ENCODE results near the gene BRI3BP. TPM values are rescaled to one million over a fixed set of nuclear protein-coding genes. Genes with fewer than 3 reads are reported as not detected.

Gene BRI3BP
- total and polyA plus RNA-seq, 7 donors, result 1.3 to 22.1 (median 2.9) TPM

DNA sequence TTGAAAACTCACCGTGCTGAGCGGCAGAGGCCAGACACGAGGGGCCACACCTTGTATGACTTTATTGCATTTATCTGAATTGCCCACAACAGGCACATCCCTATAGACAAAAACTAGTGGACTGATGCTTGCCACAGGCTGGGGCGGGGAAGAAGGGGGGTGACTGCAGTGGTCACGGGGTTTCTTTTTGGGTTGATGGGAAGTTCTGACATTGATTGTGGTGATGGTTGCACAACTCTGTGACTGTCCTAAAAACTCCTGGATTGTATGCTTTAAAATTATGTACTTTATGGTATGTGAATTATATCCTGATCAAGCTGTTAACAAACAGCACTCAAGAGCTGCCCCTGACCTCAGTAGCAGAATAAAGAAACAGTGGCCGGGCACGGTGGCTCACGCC, 30.2 kb upstream of the BRI3BP start:
- intact Hi-C loops (cut with DNase I), result no loop called here
- H3K4me1 ChIP-seq, result no peaks in the 10 kb centered on the region

DNA sequence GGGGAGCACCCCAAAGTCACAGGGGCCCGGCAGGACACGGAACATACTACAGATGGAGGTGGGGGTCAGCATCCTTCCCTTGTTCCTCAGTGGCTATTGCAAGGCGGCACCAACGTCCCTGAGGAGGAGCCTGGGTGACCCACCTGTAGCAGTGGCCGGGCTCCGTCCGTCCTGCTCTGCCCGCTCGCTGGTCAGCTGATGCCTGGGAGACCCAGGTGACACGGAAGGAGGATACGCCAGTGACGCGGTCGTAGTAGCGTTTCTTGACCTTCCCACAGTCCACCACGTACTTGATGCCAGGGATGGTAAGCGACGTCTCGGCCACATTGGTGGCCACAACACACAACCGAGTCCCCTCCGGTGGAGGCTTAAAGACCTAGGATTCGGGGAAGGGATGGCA, 29.2 kb upstream of the BRI3BP start:
- no peak for DNase-seq
- Histone ChIP-seq H3K36me3 (peaks cover 13 to 95% (median 48%) of the 10 kb centered on the region in 4 donors), H3K4me3 (no peak overlapping the region), H3K27me3 (no peaks in the 10 kb centered on the region), H3K9me3 (no peaks in the 10 kb centered on the region), H3K27ac (no peak overlapping the region), H3K4me1 (no peaks in the 10 kb centered on the region)
- TF ChIP-seq EP300 (IDR thresholded peaks at IDR 0.05), result no peak
- WGBS, 2 donors, result 95 to 96% methylated on average over 22 of the region's 22 CpGs
- intact Hi-C loops (cut with DNase I), result no loop called here

More for the DNA sequence above, 30.2 kb upstream of the BRI3BP start:
- no peak for DNase-seq
- Histone ChIP-seq H3K4me3 (no peak overlapping the region), H3K27me3 (no peaks in the 10 kb centered on the region), H3K27ac (no peak overlapping the region), H3K36me3 (peaks cover 10 to 93% (median 45%) of the 10 kb centered on the region in 4 donors), H3K9me3 (no peaks in the 10 kb centered on the region)
- WGBS, 2 donors, result 88 to 94% methylated on average over 8 of the region's 8 CpGs
- TF ChIP-seq, protein P1, sequence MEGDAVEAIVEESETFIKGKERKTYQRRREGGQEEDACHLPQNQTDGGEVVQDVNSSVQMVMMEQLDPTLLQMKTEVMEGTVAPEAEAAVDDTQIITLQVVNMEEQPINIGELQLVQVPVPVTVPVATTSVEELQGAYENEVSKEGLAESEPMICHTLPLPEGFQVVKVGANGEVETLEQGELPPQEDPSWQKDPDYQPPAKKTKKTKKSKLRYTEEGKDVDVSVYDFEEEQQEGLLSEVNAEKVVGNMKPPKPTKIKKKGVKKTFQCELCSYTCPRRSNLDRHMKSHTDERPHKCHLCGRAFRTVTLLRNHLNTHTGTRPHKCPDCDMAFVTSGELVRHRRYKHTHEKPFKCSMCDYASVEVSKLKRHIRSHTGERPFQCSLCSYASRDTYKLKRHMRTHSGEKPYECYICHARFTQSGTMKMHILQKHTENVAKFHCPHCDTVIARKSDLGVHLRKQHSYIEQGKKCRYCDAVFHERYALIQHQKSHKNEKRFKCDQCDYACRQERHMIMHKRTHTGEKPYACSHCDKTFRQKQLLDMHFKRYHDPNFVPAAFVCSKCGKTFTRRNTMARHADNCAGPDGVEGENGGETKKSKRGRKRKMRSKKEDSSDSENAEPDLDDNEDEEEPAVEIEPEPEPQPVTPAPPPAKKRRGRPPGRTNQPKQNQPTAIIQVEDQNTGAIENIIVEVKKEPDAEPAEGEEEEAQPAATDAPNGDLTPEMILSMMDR (IDR thresholded peaks at IDR 0.05), result no peak

GRCh38 chr12:124964836-124965462, 28.5 kb upstream of the BRI3BP start:
- Histone ChIP-seq H3K27me3 (no peaks in the 10 kb centered on the region), H3K4me1 (no peaks in the 10 kb centered on the region), H3K9me3 (no peaks in the 10 kb centered on the region), H3K4me3 (no peak overlapping the region), H3K27ac (no peak overlapping the region), H3K36me3 (peaks cover 9 to 95% (median 45%) of the 10 kb centered on the region in 4 donors)
- intact Hi-C loops (cut with DNase I), result no loop called here
- TF ChIP-seq EP300 (IDR thresholded peaks at IDR 0.05) (no peak), POLR2AphosphoS5 (IDR thresholded peaks at IDR 0.05) (no peak), POLR2A (IDR thresholded peaks at IDR 0.05) (no peak)
- TF ChIP-seq, protein P1 (IDR thresholded peaks at IDR 0.05), result no peak
- WGBS, 2 donors, result 91 to 93% methylated on average over 15 of the region's 15 CpGs
- no peak for DNase-seq

DNA sequence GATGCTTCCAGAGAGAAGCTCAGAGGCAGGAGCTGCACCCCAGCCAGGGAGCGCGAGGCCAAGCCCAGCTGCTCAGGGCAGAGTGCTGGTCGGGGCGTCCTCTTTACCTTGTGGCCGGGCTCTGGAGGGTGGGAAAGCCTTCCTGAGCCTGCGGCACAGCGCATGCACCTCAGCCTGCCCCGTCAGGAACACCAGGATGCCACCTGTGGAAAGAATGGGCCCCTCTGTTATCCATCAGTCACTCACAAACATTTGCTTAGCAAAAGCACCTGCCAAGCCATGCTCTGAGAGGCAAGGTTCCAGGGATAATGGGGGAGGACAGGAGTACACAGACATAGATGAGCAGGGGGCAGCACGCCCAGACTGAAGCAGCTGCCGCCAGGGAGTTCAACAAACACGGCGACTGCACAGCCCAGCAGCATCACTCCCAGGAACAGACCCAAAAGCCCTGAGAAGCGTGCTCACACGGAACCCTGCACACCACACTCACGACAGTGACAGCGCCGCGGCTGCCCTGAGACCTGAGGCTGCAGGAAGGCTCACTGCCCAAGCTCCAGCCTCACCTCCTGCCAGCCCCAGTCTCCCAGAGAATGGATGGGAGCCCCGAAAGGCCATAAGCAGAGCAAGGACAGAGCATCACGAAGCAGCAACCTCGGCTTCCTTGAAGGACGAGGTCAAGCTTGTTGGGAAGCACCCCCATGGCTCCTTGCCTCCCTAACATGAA, 26.3 kb upstream of the BRI3BP start:
- H3K4me1 ChIP-seq, result no peaks in the 10 kb centered on the region
- no peak for TF ChIP-seq EP300 (IDR thresholded peaks at IDR 0.05)
- no peak for TF ChIP-seq POLR2A (IDR thresholded peaks at IDR 0.05)
- no peak for TF ChIP-seq POLR2AphosphoS5 (IDR thresholded peaks at IDR 0.05)
- TF ChIP-seq, protein P1 (IDR thresholded peaks at IDR 0.05), result no peak
- H3K4me3 ChIP-seq, result no peak overlapping the region
- H3K9me3 ChIP-seq, result no peaks in the 10 kb centered on the region
- H3K36me3 ChIP-seq, result peaks cover 15 to 96% (median 53%) of the 10 kb centered on the region in 4 donors
- no peak for DNase-seq
- intact Hi-C loops (cut with DNase I), result no loop called here
- 92 to 93% methylated on average over 22 of the region's 22 CpGs for WGBS, 2 donors
- no peak overlapping the region for H3K27ac ChIP-seq
- no peaks in the 10 kb centered on the region for H3K27me3 ChIP-seq

DNA sequence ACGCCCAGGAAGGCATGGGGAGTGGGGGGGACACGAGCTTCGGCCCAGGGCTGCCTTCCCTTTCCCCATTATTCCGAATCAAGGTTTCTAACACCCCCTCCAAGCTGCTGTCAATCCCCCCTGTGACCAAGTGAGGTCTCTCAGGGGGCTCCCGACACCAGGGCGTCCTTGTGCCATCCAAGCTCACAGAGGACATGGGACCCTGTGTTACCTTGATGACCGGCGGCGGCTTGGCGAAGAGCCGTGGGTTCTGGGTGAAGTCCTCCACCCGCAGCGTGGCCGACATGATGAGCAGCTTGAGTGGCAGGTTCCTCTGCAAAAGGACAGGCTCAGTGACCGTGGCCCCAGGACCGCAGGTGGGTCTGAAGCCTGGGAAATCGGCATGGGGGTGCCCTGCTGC, 24.8 kb upstream of the BRI3BP start:
- intact Hi-C loops (cut with DNase I), result no loop called here
- TF ChIP-seq EP300 (IDR thresholded peaks at IDR 0.05) (no peak), POLR2AphosphoS5 (IDR thresholded peaks at IDR 0.05) (no peak), POLR2A (IDR thresholded peaks at IDR 0.05) (no peak)
- TF ChIP-seq, protein P1 (IDR thresholded peaks at IDR 0.05), result no peak
- DNase-seq, result no peak
- H3K27ac ChIP-seq, result no peak overlapping the region
- H3K9me3 ChIP-seq, result no peaks in the 10 kb centered on the region
- H3K27me3 ChIP-seq, result no peaks in the 10 kb centered on the region
- H3K4me1 ChIP-seq, result no peaks in the 10 kb centered on the region
- peaks cover 20 to 97% (median 51%) of the 10 kb centered on the region in 4 donors for H3K36me3 ChIP-seq
- WGBS, 2 donors, result 85 to 91% methylated on average over 17 of the region's 17 CpGs
- H3K4me3 ChIP-seq, result no peak overlapping the region

All from sigmoid colon (tissue), 7 donors.